ENCODE data around the gene SEC16B.

SEC16B gene

DNA sequence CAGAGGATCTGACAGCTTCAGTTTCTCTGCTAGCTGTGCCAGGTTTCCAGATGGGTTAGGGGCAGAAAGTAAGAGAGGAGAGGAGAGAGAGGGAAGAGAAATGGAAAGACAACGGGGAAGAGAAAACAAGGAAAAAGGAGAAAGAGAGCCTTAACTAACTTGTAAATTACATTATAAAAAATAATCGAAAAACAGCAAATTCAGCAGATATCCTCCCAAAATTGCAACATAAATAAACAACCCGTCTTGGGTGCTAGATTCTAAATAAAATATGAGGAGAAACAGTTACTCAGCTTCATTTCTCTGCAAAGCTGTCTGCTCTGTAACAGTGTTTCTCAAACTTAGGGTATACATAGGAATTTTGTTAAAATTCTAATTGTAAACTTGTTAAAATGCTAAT lies 29.2 kb downstream of the SEC16B start:
- TF ChIP-seq, protein P1, sequence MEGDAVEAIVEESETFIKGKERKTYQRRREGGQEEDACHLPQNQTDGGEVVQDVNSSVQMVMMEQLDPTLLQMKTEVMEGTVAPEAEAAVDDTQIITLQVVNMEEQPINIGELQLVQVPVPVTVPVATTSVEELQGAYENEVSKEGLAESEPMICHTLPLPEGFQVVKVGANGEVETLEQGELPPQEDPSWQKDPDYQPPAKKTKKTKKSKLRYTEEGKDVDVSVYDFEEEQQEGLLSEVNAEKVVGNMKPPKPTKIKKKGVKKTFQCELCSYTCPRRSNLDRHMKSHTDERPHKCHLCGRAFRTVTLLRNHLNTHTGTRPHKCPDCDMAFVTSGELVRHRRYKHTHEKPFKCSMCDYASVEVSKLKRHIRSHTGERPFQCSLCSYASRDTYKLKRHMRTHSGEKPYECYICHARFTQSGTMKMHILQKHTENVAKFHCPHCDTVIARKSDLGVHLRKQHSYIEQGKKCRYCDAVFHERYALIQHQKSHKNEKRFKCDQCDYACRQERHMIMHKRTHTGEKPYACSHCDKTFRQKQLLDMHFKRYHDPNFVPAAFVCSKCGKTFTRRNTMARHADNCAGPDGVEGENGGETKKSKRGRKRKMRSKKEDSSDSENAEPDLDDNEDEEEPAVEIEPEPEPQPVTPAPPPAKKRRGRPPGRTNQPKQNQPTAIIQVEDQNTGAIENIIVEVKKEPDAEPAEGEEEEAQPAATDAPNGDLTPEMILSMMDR (conservative IDR thresholded peaks at IDR 0.05), result no peak
- no peak overlapping the region for H3K27ac ChIP-seq

DNA sequence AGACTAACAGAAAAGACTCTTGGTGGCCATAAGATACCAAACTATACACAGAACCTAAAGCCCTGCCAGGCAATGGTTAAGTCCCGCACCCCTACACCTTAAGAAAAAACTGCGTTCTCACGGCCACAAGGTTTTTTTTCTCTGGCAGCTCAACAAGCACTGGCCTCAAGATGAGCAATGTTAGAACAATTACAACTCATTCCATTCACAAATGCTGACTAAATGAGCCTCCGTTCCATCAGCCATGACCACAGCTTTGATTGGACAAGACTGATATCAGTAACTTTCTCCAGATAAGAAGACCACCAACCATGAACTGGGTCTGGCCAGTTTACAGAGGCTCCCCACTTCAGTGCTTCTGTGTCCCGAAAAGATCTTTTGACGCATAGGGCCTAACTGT lies 31.9 kb downstream of the SEC16B start:
- TF ChIP-seq, protein P1 (conservative IDR thresholded peaks at IDR 0.05), result no peak
- H3K27ac ChIP-seq, result peak overlapping the region; percentile 21; the same call in 1 of the 2 replicates

DNA sequence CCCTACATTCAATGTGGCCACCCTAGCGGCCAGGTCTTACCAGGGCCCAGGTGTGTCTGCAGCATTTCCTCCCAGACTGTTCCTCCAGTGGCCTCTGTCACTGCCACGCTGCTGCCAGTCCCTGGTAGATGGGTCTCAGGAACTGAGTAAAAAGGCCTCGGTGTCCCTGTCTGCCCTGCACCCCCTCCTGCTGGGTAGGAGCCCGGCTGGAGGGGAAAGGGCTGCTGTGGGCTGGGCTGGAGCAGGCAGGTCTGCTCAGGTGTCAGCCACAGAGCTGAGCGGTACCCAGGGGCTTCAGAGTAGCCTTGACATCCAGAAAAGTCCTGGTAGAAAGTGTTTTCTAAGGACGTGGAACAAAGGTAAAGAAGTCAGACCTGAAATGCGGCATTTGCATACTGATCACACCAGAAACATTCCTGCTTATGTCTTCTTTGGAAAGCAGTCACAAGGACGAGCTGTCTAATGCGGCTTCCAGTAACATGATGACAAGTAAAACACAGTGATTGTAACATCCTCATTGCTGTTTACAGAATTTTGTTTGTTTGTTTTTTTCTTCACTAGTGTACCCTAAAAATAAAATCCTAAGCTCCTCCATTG lies 32.6 kb downstream of the SEC16B start:
- peak overlapping the region; percentile 21; the same call in 1 of the 2 replicates for H3K27ac ChIP-seq
- TF ChIP-seq, protein P1 (conservative IDR thresholded peaks at IDR 0.05), result no peak

DNA sequence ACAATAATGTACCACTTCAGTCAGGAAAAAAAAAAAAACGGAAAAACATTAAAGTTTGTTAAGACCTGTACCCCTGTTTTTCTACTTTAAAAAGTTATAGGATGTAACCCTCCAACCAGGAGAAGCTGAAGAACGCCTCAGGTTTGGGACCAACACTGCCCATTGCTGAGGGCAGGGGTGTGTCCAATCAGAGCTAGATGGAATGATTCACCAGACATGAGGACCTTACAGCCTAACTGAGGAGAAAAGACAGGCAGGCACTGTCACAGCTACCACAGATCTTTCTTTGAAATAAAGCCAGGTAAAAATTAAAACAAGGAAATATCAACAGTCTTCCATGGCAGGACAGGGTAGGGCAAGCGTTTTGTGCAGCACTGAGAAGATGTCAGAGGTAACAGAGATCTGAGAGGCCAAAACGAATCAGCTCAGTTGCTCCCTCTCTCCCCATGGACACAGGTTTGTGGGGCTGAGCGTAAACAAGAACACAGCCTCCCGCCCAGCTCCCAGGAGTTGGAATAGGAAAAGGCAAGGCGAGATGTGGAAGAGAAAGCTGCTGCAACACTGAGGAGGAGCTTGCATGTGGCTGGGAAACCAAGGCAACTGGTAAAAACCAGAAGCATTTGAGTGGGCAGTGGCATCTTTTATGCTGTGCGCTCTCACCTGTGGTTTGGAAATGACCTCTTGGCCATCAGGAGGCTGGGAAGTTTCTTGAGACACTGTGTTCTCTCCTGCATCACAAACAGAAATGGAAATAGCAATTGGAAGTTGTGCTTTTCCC lies 34.0 kb downstream of the SEC16B start:
- TF ChIP-seq, protein P1 (conservative IDR thresholded peaks at IDR 0.05), result no peak

DNA sequence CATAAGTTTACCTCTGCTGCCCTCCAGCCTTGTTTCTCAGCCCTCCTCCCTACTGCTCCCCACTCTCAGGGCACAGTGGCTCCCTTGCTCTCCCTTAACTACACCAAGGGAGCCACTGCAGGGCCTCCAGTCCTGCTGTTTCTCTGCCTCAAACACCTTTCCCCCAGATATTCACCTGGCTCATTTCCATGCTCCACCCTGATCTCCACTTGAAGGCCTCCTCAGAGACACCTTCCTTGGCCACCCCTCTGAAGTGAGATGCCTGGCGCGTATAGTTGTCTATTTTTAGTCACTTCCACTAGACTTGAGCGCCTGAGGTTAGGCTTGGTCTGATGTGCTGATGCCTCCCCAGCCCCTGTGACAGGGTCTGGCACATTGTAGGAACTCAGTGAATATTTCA lies 34.9 kb downstream of the SEC16B start:
- no peak overlapping the region for H3K27ac ChIP-seq
- TF ChIP-seq, protein P1 (conservative IDR thresholded peaks at IDR 0.05), result no peak

More for the DNA sequence above, 34.0 kb downstream of the SEC16B start:
- H3K27ac ChIP-seq, result no peak overlapping the region

DNA sequence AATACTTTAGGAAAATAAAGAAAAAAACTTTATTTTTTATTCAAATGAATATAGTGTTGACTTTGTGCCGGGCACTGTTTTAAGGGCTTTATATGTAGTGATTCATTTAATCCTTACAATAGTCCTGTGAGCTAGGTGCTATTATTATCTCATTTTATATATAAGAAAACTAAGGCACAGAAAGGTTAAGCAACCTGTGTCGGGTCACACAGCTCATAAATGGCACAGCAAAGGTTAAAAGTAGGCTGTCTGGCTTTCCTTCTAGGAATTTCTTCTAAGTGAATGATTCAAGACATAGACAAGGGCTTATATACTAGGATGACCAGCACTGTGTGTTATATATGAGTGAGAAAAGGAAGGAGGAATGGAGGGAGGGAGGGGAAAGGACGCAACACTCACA lies 35.4 kb downstream of the SEC16B start:
- H3K27ac ChIP-seq, result no peak overlapping the region

DNA sequence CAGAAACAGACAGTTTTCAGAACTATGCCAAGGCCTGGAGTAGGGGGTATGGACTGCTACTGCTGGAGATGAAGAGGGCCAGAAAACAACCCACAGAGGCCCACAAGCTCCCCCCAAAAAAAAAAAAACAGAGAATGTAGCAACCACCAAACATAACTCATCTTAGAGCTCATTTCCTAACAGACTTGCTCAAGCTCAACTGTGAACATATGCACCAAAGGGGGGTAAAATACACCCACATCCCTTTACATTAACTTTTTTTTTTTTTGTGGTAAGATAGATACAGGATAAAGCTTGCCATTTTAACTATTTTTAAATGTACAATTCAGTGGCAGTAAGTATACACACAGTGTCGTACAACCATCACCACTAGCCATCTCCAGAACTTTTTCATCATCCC lies 36.0 kb downstream of the SEC16B start:
- TF ChIP-seq, protein P1 (conservative IDR thresholded peaks at IDR 0.05), result no peak

More for the DNA sequence above, 35.4 kb downstream of the SEC16B start:
- TF ChIP-seq, protein P1 (conservative IDR thresholded peaks at IDR 0.05), result no peak

More for the DNA sequence above, 36.0 kb downstream of the SEC16B start:
- H3K27ac ChIP-seq, result no peak overlapping the region

Data from VCaP (cell line).